Posterior cingulate gyrus (tissue), 11 donors: Measurements from ENCODE around the gene PDC.

ENCODE experiments used
- DNase-seq, 10 donors: peaks; one replicate each; pipeline versions ENCODE4 v3.0.0 to v3.0.0-alpha.2; 2020 to 2021; ENCODE audit warnings: mixed read lengths in 3 of 10
- intact Hi-C: fragments of 100-400 bp; cut with DNase I; formaldehyde crosslinking; loops from one replicate; pipeline ENCODE4 v1.15.1; 2023

The PDC gene

GRCh38 chr1:186461014-186461413, at the start of gene PDC:
TSS of gene PDC (minus strand) at chr1:186461114. CDS start at chr1:186449459, 11,655 bp downstream.
- intact Hi-C loops, result no loop called here
- no peak for DNase-seq

- intact Hi-C loops, result no loop called here
Measured at GRCh38 chr1:186503190-186503589, 42.3 kb upstream of the PDC start.

GRCh38 chr1:186502087-186502486, 41.2 kb upstream of the PDC start:
- intact Hi-C loops, result no loop called here
- no peak for DNase-seq

More at GRCh38 chr1:186503190-186503589, 42.3 kb upstream of the PDC start:
- DNase-seq, result no peak

DNA sequence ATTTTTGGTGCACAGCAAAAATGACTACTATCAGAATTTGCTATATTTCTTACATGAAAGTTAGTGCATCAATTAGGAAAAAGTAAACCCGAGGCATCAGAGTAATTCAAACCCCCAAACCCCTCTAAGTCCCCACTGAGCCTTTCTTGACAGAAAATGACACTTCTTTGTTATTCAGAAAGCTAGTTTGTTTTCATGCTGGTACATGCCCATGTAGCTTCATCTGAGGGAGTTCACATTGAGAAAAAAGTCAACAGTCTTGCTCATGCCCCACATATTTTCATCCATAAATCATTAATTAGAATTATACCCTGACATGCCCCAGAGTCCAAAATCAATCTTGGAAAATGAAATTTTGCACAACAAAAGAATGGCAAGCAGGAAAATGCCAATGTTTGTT, 39.9 kb upstream of the PDC start:
- intact Hi-C loops, result no loop called here
- no peak for DNase-seq

- no peak for DNase-seq
Measured at GRCh38 chr1:186499571-186499970, 38.7 kb upstream of the PDC start.

GRCh38 chr1:186498695-186499389, 37.9 kb upstream of the PDC start:
- DNase-seq, result no peak
- intact Hi-C loops, result no loop called here

More at GRCh38 chr1:186499571-186499970, 38.7 kb upstream of the PDC start:
- intact Hi-C loops, result no loop called here

DNA sequence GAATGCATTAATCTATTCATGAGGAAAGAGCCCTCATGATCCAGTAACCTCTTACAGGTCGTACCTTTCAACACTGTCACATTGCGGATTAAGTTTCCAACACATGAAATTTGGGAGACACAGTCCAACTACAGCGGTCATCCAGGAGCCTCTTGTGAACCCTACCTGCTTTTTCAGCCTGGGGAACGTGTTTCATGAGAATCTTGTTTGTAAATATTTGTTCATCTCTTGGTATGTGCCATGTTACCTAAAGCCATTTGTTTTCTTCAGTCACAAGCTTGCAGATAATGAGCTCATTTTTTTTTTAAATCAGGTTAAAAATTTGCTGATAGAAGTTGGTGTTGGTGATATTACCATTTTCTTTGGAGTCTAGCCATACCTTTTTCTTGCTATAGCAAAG, 37.2 kb upstream of the PDC start:
- DNase-seq, result no peak
- intact Hi-C loops, result no loop called here

DNA sequence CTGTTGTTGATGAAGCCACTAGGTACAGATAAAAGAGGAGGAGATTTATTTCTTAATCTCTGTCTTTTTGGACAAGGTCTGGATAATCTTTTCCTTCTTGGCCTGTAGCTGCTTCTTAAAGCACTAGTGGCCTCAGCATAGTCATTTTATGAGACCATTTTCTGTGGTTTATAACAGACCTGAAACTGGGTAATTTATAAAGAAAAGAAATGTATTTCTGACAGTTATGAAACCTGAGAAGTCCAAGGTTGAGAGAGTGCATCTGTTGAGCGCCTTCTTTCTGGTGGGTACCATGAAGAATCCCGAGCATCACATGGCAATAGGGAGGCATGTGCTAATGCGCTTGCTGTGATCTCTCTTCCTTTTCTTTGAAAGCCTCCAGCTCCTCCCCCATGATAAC, 36.7 kb upstream of the PDC start:
- DNase-seq, result no peak
- intact Hi-C loops, result no loop called here

GRCh38 chr1:186496171-186496851, 35.4 kb upstream of the PDC start:
- intact Hi-C loops, result no loop called here
- DNase-seq, result no peak

DNA sequence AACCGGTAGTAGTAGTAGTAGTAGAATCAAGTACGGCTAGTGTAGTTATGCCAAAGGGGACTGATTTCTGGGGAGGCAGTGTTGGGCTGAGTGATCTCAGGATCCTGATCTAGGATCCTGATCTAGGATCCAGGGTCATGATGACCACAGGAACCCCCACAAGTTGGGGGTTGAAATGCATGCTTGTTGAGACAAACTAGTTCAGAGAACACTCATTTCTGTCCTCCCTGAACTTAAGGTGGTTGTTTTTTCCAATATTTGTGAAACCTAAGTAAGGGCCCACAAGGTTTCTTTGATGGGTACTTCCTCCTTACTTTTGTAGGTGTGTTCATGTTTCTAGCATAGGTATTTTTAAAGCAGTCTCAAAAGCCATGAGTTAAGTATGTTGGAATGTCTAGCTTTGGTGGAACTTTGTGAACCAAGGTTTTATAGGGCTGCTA, 33.9 kb upstream of the PDC start:
- DNase-seq, result no peak
- intact Hi-C loops, result no loop called here

DNA sequence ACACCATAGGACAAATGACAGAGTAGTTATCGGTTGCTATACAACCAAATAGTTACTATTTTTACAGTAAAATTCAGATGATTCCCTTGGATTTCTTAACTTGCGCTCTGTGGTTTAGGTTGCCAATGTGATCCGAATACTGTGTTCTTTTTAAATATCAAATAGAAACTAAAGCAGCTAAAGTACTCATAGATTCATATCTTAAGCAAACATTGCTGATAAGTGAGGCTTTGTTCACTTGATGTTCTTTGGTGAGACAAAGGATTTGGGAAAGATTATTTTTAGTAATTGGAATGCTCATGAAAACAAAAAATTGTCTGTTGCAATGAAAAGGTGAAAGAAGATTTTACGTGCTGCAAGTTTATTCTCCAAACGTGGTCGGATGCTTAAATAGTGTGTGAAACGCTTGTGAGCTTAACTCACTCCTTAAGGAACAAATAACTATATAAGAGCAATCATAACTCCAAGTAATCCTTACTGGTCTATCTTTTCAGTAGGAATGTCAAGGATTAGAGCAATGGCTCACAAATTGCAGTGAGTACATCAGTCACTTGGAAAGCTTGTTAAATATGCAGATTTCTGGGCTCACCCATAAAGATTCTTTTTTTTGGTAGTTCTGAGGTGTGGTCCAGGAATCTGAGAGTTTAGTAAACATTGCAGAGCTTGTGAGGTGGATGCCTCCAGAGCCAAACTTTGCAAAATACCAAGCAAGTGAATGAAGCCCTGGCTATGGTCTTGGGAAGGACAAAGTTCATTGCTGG, 31.8 kb upstream of the PDC start:
- intact Hi-C loops, result no loop called here

GRCh38 chr1:186491336-186491735, 30.4 kb upstream of the PDC start:
- peak in 2 of 10 donors; percentile 30 to 35 for DNase-seq
- intact Hi-C loops, result no loop called here

More for the DNA sequence above, 31.8 kb upstream of the PDC start:
- no peak for DNase-seq

GRCh38 chr1:186487163-186487562, 26.2 kb upstream of the PDC start:
- intact Hi-C loops, result loop anchor here (10.0 kb wide), 1 partner anchor 198 kb away; the partner anchor contains the start of gene PTGS2
- no peak for DNase-seq

GRCh38 chr1:186486061-186486460, 25.1 kb upstream of the PDC start:
- intact Hi-C loops, result loop anchor here (10.0 kb wide), 1 partner anchor 199 kb away; the partner anchor contains the start of gene PTGS2
- DNase-seq, result no peak

- intact Hi-C loops, result loop anchor here (10.0 kb wide), 1 partner anchor 201 kb away; the partner anchor contains the start of gene PTGS2
- DNase-seq, result no peak
Measured at GRCh38 chr1:186483561-186483960, 22.6 kb upstream of the PDC start.

DNA sequence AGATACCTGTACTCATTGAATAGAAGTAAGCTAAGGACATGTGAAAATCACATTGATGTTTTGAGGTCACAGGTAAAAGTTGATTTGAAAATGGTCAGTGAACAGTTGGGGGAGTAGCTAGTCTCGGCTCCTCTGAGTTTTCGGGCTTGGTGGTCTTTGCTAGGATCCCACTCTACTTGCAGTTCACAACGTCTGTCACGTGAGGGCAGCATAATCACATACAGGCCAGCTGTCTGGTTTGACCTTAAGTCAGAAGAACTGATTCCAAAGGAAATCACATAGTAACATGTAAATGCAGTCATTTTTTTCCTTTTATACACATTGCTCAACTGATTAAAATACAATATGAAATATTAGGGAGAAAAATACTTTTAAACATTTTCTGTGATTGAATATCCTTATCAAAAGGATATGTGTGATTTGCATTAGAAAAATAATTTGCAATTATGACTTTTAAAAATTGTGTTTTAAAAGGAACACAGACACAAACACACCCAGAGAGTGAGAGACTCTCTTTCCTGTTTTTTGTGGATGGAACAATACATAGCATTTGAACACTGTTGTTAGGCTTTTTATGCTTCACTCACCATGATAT, 21.8 kb upstream of the PDC start:
- intact Hi-C loops, result loop anchor here (1.0 to 10.0 kb wide), 2 partner anchors 202 to 504 kb away; partner anchors contain the start of gene PTGS2
- DNase-seq, result peak in 7 of 10 donors; percentile 29 to 86 (median 47)

DNA sequence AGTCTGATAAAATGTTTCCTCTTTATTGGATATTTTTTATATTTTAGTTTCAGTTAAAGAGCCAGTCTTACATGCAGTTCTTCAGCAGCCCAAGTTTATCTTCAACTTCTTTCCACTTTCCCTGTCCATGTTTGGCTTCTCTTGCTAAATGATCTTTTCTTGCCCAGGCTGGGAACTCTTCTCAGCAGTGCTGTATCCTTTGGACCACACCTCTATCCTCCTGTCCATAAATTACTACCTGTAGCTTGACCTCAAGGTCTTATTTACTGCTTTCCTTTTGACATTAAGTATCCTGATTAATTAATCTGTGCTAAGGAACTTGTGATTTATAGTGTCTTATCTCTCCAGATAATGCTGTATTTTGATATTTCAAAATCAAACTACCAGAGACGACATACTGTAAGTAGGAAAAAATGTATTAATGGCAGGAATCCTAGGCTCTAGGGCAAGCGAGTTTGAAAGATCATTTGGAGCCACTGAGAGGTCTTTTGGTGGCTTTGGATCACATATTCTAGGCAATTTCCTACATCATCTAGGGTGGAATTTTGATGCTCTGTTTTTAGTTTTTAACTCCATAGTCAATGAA, 20.5 kb upstream of the PDC start:
- intact Hi-C loops, result loop anchor here (10.0 kb wide), 1 partner anchor 203 kb away; the partner anchor contains the start of gene PTGS2
- no peak for DNase-seq

DNA sequence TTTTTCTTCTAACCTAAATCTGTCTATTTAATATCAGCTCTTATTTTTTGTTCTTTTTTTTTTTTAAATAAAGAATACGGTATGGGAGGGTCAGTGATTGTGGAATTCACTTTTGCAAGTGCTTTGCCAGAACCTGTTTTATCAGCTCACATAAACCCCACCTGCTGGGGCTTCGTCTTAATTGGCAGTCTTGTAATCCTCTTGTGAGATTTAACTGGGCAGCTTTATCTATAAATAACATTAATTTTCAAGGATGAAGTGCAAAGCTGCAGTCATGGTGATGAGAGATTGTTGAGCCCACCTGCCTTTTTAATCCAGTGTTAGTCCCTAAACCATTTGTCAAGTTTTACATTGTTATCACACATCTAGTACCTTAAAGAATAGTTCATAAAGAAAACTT, 18.2 kb upstream of the PDC start:
- no peak for DNase-seq
- intact Hi-C loops, result no loop called here

- intact Hi-C loops, result no loop called here
- DNase-seq, result no peak
Measured at GRCh38 chr1:186476264-186477040, 15.5 kb upstream of the PDC start.
